CD14-positive monocyte (primary cell): ENCODE measurements around the gene FGD3. TPM values are rescaled to one million over a fixed set of nuclear protein-coding genes. Genes with fewer than 3 reads are reported as not detected.

Source experiments
- DNase-seq, 3 donors: peaks; one replicate each; pipeline ENCODE4 v3.0.0-alpha.2; 2011 to 2022
- H2AFZ ChIP-seq: 2 replicates; pipeline ENCODE4 v1.6.0; 2012; ENCODE audit warnings: mild to moderate bottlenecking, low read depth, low read length, inconsistent platforms; ENCODE audit not compliant: insufficient read depth, poor library complexity, severe bottlenecking
- H3K27ac ChIP-seq, 2 donors: 1 replicate in 1 of 2; 2 replicates in 1 of 2; pipeline ENCODE4 v1.5.1; 2012 to 2013; ENCODE audit warnings: low read length in 2 of 2, control low read depth in 1 of 2, inconsistent platforms in 1 of 2, low read depth in 1 of 2, mild to moderate bottlenecking in 1 of 2
- H3K27me3 ChIP-seq, 2 donors: one replicate each; pipeline versions ENCODE4 v1.6.0 to v1.6.1; 2011 to 2013; ENCODE audit warnings: low read length in 2 of 2; ENCODE audit not compliant: control insufficient read depth in 2 of 2, insufficient read depth in 2 of 2
- H3K36me3 ChIP-seq, 2 donors: replicated peaks in 1 of 2; 1 replicate in 1 of 2; 2 replicates in 1 of 2; pipeline versions ENCODE4 v1.5.1 to v1.6.1; 2012 to 2013; ENCODE audit warnings: low read length in 2 of 2, control low read depth in 1 of 2, inconsistent platforms in 1 of 2, mild to moderate bottlenecking in 1 of 2; ENCODE audit not compliant: insufficient read depth in 2 of 2, control insufficient read depth in 1 of 2
- H3K4me1 ChIP-seq, 2 donors: 1 replicate in 1 of 2; 2 replicates in 1 of 2; pipeline versions ENCODE4 v1.5.1 to v1.6.1; 2012 to 2013; ENCODE audit warnings: low read length in 2 of 2, control low read depth in 1 of 2, inconsistent platforms in 1 of 2, mild to moderate bottlenecking in 1 of 2, moderate library complexity in 1 of 2; ENCODE audit not compliant: insufficient read depth in 2 of 2, control insufficient read depth in 1 of 2
- H3K4me2 ChIP-seq: replicated peaks from 2 replicates; pipeline ENCODE3; 2012; ENCODE audit warnings: low read length, moderate library complexity, mild to moderate bottlenecking; ENCODE audit not compliant: poor library complexity, severe bottlenecking; ENCODE audit errors: extremely low read depth
- H3K4me3 ChIP-seq, 3 experiments: fragments of 200-600 bp in 1 of 3; sonication (generic) in 1 of 3; replicated peaks in 1 of 3; 1 replicate in 2 of 3; 2 replicates in 1 of 3; pipeline ENCODE4 v1.5.1; 2011 to 2013; ENCODE audit warnings: low read length in 3 of 3, mild to moderate bottlenecking in 3 of 3, control low read depth in 2 of 3, low read depth in 2 of 3, inconsistent platforms in 1 of 3, moderate library complexity in 1 of 3
- H3K79me2 ChIP-seq: 2 replicates; pipeline ENCODE4 v1.6.0; 2012; ENCODE audit warnings: mild to moderate bottlenecking, control low read depth, inconsistent platforms, low read length, moderate library complexity; ENCODE audit not compliant: insufficient read depth
- H3K9ac ChIP-seq: 2 replicates; pipeline ENCODE4 v1.6.0; 2017; ENCODE audit warnings: low read length, mild to moderate bottlenecking; ENCODE audit not compliant: insufficient read depth, poor library complexity, severe bottlenecking
- H3K9me3 ChIP-seq, 2 donors: replicated peaks in 1 of 2; 1 replicate in 1 of 2; 2 replicates in 1 of 2; pipeline versions ENCODE4 v1.5.1 to v1.6.1; 2012 to 2013; ENCODE audit warnings: low read length in 2 of 2, control low read depth in 1 of 2; ENCODE audit not compliant: control insufficient read depth in 1 of 2, insufficient read depth in 1 of 2
- H4K20me1 ChIP-seq: 2 replicates; pipeline ENCODE4 v1.6.0; 2012; ENCODE audit warnings: mild to moderate bottlenecking, low read length, control low read depth, moderate library complexity; ENCODE audit not compliant: insufficient read depth
- H3K27ac Mint-ChIP-seq, 7 donors: one replicate each; pipeline ENCODE4 v1.8.0; 2020; ENCODE audit warnings: mild to moderate bottlenecking in 7 of 7, mixed read lengths in 7 of 7, moderate library complexity in 6 of 7, inconsistent platforms in 2 of 7
- H3K27me3 Mint-ChIP-seq, 3 donors: one replicate each; pipeline ENCODE4 v1.8.0; 2021 to 2022; ENCODE audit warnings: low read depth in 3 of 3, mild to moderate bottlenecking in 3 of 3, mixed read lengths in 3 of 3, moderate library complexity in 3 of 3, inconsistent platforms in 1 of 3
- H3K36me3 Mint-ChIP-seq, 2 donors: one replicate each; pipeline ENCODE4 v1.8.0; 2020; ENCODE audit warnings: mixed read lengths in 2 of 2, inconsistent platforms in 1 of 2, mild to moderate bottlenecking in 1 of 2
- H3K4me1 Mint-ChIP-seq: one replicate; pipeline ENCODE4 v1.8.0; 2020; ENCODE audit warnings: mild to moderate bottlenecking, mixed read lengths
- H3K4me3 Mint-ChIP-seq, 2 donors: one replicate each; pipeline ENCODE4 v1.8.0; 2020; ENCODE audit warnings: mild to moderate bottlenecking in 2 of 2, mixed read lengths in 2 of 2, moderate library complexity in 1 of 2
- H3K9me3 Mint-ChIP-seq, 7 donors: one replicate each; pipeline ENCODE4 v1.8.0; 2020 to 2022; ENCODE audit warnings: mixed read lengths in 7 of 7, mild to moderate bottlenecking in 6 of 7, moderate library complexity in 6 of 7, inconsistent platforms in 2 of 7
- CTCF ChIP-seq: fragments of 200-600 bp; IDR thresholded peaks from one replicate; pipeline ENCODE4 v1.8.0; 2022; ENCODE audit warnings: antibody characterized with exemption, mild to moderate bottlenecking
- WGBS: methylation state at CpG from one replicate; pipeline ENCODE4 v1.1.5; 2013; ENCODE audit warnings: missing lambda C conversion rate; ENCODE audit not compliant: insufficient coverage; 5-methylcytosine and 5-hydroxymethylcytosine counted together
- intact Hi-C, 2 donors: fragments of 100-400 bp; cut with micrococcal nuclease; formaldehyde crosslinking; loops; one replicate each; pipeline versions ENCODE4 v1.15.0 to v1.15.1; 2023
- polyA plus RNA-seq, 3 donors: library from polyadenylated mRNA; depleted of rRNA in 1 of 3; unstranded in 2 of 3; stranded (reverse) in 1 of 3; fragments of 300-500 nt in 2 of 3; fragments of >200 nt in 1 of 3; fragmentation: Illumina TruSeq in 2 of 3; gene quantifications; 1 replicate in 2 of 3; 2 replicates in 1 of 3; pipeline ENCODE4 v1.2.3, GENCODE V29; 2012 to 2021

The FGD3 gene
- polyA plus RNA-seq, 3 donors, result 32.4 to 120 (median 56.2) TPM

DNA sequence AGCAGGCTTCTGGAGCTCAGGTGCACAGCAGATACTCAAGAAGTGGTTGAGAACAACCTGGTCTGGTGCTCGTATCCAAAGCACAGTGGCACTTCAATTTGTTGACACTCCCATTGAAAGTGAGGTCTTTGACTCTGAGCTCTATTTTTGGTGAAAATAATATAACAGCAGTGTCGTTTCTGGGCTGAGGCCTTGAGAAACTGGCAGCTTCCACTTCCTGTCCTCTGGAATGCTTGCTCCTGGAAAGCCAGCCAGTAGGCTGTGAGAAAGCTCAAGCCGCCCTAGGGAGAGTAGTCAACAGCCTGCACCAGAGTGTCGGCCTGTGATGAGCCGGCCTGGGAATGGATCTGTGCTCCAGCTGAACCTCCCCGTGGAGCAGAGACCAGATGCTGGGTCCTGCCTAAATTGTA lies 104.4 kb downstream of the FGD3 start:
- H4K20me1 ChIP-seq, result no peaks in the 10 kb centered on the region
- intact Hi-C loops, result no loop called here
- H3K4me1 Mint-ChIP-seq, result peaks cover 38% of the 10 kb centered on the region
- H3K9me3 Mint-ChIP-seq, result peaks cover 0 to 1% (median 0%) of the 10 kb centered on the region in 7 donors
- H3K9ac ChIP-seq, result no peak overlapping the region
- no peak overlapping the region for H3K27ac ChIP-seq
- TF ChIP-seq CTCF, result no peak
- H3K4me2 ChIP-seq, result no peak overlapping the region
- no peak overlapping the region for H2AFZ ChIP-seq
- H3K27ac Mint-ChIP-seq, result no peak overlapping the region
- H3K79me2 ChIP-seq, result no peaks in the 10 kb centered on the region
- no peaks in the 10 kb centered on the region for H3K36me3 Mint-ChIP-seq
- peaks cover 27 to 36% of the 10 kb centered on the region in 2 donors for H3K4me1 ChIP-seq
- no peak for DNase-seq
- no peaks in the 10 kb centered on the region for H3K9me3 ChIP-seq
- H3K4me3 Mint-ChIP-seq, result no peak overlapping the region
- no peak overlapping the region for H3K4me3 ChIP-seq
- H3K27me3 Mint-ChIP-seq, result peaks cover 0 to 7% (median 5%) of the 10 kb centered on the region in 3 donors
- no peaks in the 10 kb centered on the region for H3K27me3 ChIP-seq
- WGBS, result 89% methylated on average over 6 of the region's 6 CpGs
- no peaks in the 10 kb centered on the region for H3K36me3 ChIP-seq

DNA sequence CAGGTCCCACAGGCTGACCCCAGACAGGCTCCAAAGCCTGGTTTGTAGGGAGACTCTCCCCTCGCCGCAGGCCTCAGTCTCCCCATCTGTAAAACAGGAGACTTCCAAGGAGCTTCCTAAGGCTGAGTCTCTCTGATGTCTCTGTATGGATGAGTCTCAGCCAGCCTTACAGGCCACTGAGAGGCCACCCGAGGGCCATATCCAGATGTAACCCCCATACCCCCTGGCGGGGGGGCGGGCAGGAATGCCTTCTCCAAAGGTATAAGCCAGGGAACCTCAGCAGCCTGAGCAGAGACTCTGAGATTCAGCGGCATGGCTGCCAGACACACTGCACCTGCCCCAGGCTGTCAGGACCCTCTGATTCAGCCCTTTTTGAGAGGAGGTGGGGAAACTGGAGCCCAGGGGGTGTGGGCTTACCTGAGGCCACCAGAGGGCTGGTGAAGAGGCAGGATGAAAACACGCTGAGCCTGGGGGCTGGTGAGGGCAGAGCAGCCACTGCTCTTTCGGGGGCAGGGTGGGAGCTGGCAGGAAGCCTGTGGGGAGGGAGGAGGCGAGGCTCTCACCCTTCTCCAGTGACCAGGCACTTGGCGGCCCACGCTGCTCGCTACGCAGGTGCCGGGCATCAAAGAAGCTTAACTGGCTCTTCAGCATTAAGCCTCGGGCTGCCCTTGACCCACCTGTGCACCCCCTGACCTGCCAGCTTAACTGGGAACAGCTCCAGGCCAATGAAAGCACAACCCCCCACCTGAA lies 105.6 kb downstream of the FGD3 start:
- H3K4me1 Mint-ChIP-seq, result peaks cover 34% of the 10 kb centered on the region
- H3K27me3 Mint-ChIP-seq, result peaks cover 0 to 7% (median 3%) of the 10 kb centered on the region in 3 donors
- Histone ChIP-seq H3K36me3 (no peaks in the 10 kb centered on the region), H3K4me1 (peaks cover 24 to 30% of the 10 kb centered on the region in 2 donors), H2AFZ (no peak overlapping the region), H3K4me3 (no peak overlapping the region), H4K20me1 (no peaks in the 10 kb centered on the region), H3K9ac (no peak overlapping the region), H3K27me3 (no peaks in the 10 kb centered on the region), H3K79me2 (no peaks in the 10 kb centered on the region), H3K4me2 (no peak overlapping the region), H3K9me3 (no peaks in the 10 kb centered on the region), H3K27ac (no peak overlapping the region)
- intact Hi-C loops, result no loop called here
- no peak for TF ChIP-seq CTCF
- no peaks in the 10 kb centered on the region for H3K36me3 Mint-ChIP-seq
- WGBS, result 53% methylated on average over 8 of the region's 15 CpGs
- H3K27ac Mint-ChIP-seq, result no peak overlapping the region
- H3K4me3 Mint-ChIP-seq, result no peak overlapping the region
- H3K9me3 Mint-ChIP-seq, result no peaks in the 10 kb centered on the region
- DNase-seq, result no peak
